GM19023 (cell line): Measurements from ENCODE around the gene STXBP5.

Experiments used
- ATAC-seq: cut with Tn5 transposase; IDR thresholded peaks from one replicate; pipeline ENCODE4 v1.9.1; 2021; ENCODE audit warnings: mild to moderate bottlenecking, moderate library complexity; ENCODE audit not compliant: unreplicated experiment

Gene STXBP5

GRCh38 chr6:147204060-147204785 is at the start of gene STXBP5:
TSS of gene STXBP5 (plus strand) at chr6:147204417. CDS start at chr6:147204533, 116 bp downstream.
- ATAC-seq: peak; percentile 29

DNA sequence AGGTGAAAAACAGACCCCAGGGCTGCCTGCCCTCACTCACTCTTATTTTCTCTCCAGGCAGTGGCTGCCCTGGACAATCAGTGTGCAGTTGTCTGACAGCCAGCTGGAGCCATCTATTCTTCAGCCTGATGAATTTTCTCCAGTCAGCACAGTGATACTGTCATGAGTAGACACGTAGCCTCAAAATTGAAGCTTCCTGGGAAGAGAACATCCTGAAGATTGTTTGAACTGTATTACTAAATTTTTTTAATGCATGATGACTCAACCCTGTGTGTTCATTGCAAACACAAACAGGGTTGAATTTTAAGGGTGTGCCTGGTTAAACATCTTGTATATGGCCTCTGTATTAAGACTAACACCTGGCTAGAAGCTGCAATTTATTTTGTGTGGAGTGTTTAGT is 49.8 kb upstream of the STXBP5 start:
- ATAC-seq: no peak

- no peak for ATAC-seq
Observed at GRCh38 chr6:147156218-147156617, 48.0 kb upstream of the STXBP5 start.

DNA sequence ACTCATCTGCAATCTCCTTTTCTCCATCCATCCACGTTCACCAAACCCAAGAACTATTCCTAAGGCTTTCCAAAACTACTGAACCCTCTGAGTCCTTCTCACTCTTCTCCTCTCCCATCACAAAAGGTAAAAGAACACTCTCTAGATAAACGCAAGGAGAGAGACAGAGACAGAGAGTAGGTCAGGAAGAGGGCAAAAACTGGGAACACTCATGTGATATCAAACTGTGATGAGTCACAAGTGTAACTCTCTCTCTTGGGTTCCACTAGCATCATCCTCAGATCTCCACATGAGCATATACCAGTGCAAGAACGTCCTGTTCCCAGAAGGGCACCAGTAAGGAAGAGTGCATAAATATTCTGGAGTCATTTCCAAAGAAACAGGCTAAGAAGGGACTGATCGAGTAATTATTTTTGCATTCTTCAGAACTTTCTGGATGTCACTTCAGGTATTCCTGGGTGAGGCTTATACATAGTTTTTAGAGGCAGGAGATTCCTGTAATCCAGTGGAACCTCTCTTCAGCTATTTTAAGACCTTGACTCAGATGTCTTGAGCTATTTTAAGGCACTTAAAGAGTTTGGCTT is 47.3 kb upstream of the STXBP5 start:
- ATAC-seq: no peak

DNA sequence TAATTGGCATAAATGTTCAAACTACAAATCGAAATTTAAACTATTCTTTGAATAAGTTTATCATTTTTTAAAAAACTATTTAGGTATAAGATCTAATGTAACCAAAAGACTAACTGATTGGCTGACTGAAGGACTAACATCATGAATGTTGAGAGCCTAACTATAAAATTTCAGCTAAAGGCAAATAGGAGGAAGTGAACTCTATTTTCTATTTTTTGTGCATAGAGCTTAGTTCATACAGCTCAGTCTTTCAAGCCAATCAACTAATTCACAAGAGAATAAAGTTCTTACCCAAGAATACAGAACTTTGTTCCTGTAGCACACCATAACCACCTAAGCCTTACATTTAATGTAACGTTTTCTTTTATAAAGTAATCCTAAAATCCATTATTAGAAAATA is 46.3 kb upstream of the STXBP5 start:
- no peak for ATAC-seq

- no peak for ATAC-seq
Observed at GRCh38 chr6:147158881-147159280, 45.3 kb upstream of the STXBP5 start.

- no peak for ATAC-seq
Observed at GRCh38 chr6:147159536-147160374, 44.5 kb upstream of the STXBP5 start.

DNA sequence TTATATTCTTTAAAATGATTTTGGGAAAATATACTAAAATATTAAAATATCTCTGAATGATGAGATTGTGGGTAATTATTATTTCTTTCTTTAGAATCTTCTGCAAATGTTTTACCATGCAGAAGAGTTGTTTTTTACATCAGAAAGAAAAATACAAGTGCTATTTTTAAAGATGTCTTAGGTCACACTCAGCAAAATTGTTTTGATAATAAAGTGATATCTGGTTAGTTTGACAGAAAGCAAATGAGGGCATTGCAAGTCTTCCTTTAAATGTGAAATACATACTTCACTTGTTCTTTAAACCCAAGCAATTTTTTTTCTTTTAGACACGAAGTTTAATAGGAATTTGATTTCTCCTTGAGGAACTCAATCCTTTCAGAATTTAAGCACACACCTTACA is 43.6 kb upstream of the STXBP5 start:
- no peak for ATAC-seq

DNA sequence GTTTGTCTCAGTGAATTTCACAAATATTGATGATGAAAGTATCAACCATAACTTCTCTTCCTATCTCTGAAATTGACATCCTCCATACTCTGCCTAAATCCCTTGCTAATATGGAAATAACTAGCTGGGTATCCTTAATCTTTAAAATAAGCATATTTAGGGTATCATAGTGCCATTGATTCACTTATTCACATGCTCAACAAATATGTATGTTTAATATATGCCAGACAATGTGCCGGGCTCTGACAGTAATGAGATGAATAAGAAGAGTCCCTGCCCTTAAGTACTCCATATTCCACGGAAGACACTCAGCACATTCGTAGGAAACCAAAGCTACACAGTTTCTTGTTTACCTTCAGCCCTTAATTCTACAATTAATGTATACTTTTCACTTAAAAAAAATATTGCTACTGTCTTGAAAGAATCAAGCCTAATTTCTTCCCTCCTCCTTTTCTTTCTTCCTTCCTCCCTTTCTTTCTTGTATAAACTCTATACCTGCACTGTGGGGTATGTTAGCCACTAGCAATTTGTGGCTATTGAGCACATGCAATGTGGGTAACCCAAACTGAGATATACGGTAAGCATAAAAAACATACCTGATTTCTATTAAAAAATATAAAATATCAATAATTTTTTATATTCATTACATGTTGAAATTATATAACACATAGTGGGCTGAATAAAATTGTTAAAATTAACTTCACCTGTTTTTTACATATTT is 42.8 kb upstream of the STXBP5 start:
- ATAC-seq: no peak

DNA sequence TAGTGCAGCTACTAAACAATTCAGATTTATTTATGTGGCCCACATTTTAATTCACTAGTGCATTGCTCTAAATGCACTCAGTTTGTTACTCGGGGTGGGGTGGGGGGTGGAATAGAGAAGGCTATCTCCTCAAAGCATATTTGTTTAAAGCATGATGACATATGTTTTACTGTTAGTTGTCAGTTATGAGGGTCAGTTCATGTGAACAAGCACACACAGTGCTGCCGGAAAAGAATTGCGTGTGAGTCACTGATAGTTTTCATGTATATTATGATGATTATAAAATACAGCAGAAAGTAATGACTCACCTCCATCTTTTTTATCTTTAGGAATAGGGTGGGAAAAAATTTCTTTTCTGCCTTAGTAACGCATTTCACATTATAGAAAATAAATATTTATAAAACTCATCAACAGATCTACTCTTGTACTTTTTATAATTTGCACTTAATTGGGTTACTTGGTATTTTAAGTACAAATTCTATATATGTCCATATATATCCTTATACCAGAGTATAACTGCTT is 42.2 kb upstream of the STXBP5 start:
- no peak for ATAC-seq

- ATAC-seq: no peak
Observed at GRCh38 chr6:147164761-147165160, 39.5 kb upstream of the STXBP5 start.

- no peak for ATAC-seq
Observed at GRCh38 chr6:147166360-147166944, 37.8 kb upstream of the STXBP5 start.

DNA sequence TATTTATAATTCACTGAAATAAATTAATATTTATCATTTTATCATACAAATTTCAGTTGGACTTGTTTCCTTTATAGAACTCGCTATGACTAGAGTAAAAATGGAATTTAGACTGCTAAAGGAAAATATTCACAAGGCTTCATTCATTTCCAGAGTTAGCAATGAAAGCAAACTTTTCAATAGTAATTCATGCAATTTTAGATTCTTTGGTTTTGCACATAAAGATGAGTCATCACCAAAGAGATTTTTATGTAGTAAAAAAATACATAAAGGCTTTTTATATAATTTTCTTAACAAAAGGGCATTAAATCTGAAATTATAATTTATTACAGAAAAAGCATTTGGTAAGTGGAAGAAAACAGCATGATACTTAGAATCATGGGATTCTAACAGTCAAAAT is 37.2 kb upstream of the STXBP5 start:
- no peak for ATAC-seq

GRCh38 chr6:147167576-147168461 is 36.4 kb upstream of the STXBP5 start:
- no peak for ATAC-seq

DNA sequence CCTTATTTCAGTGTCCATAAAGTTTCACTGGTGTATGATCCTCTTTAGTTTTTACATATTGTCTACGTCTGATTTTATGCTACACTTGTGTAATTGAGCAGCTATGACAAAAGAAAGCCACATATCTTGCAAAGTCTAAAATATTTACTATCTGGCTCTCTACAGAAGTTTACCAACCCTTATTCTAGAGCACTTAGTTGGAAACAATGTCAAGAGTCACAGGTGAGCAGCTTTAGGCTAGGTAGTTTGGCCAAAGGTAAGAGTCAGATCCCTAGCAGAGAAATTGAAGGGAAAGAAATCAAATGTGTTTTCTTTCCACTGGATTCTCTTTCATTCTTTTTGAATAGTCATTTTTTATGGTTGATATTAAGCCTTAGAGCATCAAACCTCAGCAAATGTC is 34.7 kb upstream of the STXBP5 start:
- no peak for ATAC-seq

GRCh38 chr6:147170269-147170668 is 33.9 kb upstream of the STXBP5 start:
- no peak for ATAC-seq

DNA sequence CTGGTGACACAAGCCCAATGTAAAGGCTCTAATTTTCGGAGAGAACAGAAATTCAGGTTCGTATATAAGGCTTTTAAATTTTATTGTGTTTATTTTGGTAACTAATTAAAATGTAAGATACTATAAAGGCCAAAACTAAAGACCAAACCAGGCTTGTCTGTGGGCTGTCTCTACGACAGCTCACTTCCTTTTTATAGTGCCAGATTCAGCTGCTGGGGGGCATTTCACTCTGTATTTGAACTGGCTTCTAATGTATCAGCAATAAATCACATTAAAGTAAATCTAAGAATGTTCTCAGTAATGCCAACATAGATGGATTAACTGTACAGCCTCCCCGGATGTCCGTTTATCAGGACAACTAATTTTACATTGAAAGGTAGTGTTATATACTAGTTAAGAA is 31.1 kb upstream of the STXBP5 start:
- ATAC-seq: no peak

DNA sequence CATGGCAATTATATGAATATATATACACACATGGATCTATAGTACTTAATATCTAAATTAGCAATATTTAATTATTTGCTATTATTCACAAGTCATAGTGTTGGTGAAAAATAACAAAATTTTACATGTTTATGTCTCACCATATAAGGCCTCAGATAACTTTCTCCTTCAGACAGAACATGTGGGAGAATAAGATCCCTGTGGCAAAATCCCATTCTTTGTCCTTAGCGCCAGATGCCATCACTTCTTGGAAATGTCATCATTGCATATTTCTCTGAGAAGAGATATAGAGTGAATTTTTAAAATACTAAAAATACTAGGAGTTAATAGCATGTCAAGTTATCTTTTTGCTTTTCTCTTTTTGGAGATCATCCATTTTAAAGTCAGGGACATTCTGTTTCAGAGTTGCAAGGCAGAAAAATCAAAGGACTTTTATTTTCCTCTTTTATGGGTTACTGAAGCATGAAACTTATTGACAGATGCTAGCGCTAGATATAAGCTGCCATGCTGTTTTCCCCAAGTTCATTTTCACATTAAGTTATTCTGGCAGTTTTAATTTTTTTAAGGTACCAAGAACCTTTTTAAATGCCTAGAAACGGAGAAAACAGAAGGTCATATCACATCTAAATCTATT is 30.4 kb upstream of the STXBP5 start:
- no peak for ATAC-seq

DNA sequence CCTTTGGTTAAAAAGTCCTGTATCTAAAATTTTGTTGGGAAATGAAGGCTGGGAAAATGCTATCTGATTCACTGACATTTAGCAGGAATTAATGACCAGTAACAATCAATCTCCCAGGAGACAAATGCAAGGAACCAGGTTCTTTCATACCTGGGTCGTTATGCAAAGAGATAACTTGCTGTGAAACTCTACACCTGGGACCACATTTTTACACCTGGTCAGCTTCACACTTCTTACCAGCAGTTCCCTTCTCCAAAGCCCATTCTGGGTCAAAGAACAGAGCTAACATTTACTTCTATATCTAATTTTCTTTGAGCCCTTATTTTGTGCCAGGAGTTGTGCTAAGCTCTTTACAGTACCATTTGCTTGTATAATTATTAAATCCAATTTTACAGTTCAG is 27.4 kb upstream of the STXBP5 start:
- no peak for ATAC-seq
